ENCODE results near the gene FBXO31.
"Not testable (repeated sequence)": the region's sequence is repeated elsewhere in the genome, so short reads cannot be mapped to it uniquely, and the experiment has no call there.

FBXO31 gene

GRCh38 chr16:87342978-87343752 lies 40.4 kb downstream of the FBXO31 start:
- DNase-seq (ENCODE audit: low spot score): no peak

- no peak for DNase-seq (ENCODE audit: low spot score)
These were observed 41.1 kb downstream of the FBXO31 start for GRCh38 chr16:87342504-87342903.

- no peak for DNase-seq (ENCODE audit: low spot score)
These were observed 43.4 kb downstream of the FBXO31 start for GRCh38 chr16:87340198-87340597.

- not testable (repeated sequence) for DNase-seq (ENCODE audit: low spot score)
These were observed 43.9 kb downstream of the FBXO31 start for GRCh38 chr16:87339724-87340105.

- DNase-seq (ENCODE audit: low spot score): no peak
These were observed 44.4 kb downstream of the FBXO31 start for GRCh38 chr16:87339086-87339723.

- DNase-seq (ENCODE audit: low spot score): no peak
These were observed 45.3 kb downstream of the FBXO31 start for GRCh38 chr16:87338155-87338765.

GRCh38 chr16:87337262-87337771 lies 46.3 kb downstream of the FBXO31 start:
- no peak for DNase-seq (ENCODE audit: low spot score)

- no peak for DNase-seq (ENCODE audit: low spot score)
These were observed 46.9 kb downstream of the FBXO31 start for GRCh38 chr16:87336434-87337240.

- DNase-seq (ENCODE audit: low spot score): no peak
These were observed 47.7 kb downstream of the FBXO31 start for GRCh38 chr16:87335625-87336433.

- DNase-seq (ENCODE audit: low spot score): no peak
These were observed 48.6 kb downstream of the FBXO31 start for GRCh38 chr16:87334651-87335624.

- no peak for DNase-seq (ENCODE audit: low spot score)
These were observed 49.8 kb downstream of the FBXO31 start for GRCh38 chr16:87333581-87334331.

GRCh38 chr16:87333101-87333500 lies 50.5 kb downstream of the FBXO31 start:
- DNase-seq (ENCODE audit: low spot score): peak; percentile 58

GRCh38 chr16:87332150-87332549 lies 51.4 kb downstream of the FBXO31 start:
- DNase-seq (ENCODE audit: low spot score): no peak

- DNase-seq (ENCODE audit: low spot score): no peak
These were observed 52.3 kb downstream of the FBXO31 start for GRCh38 chr16:87331241-87331801.

- no peak for DNase-seq (ENCODE audit: low spot score)
These were observed 52.9 kb downstream of the FBXO31 start for GRCh38 chr16:87330646-87331045.

GRCh38 chr16:87330257-87330624 lies 53.3 kb downstream of the FBXO31 start:
- DNase-seq (ENCODE audit: low spot score): no peak

- DNase-seq (ENCODE audit: low spot score): no peak
These were observed 53.9 kb downstream of the FBXO31 start for GRCh38 chr16:87329436-87330256.

- DNase-seq (ENCODE audit: low spot score): no peak
These were observed 54.7 kb downstream of the FBXO31 start for GRCh38 chr16:87328846-87329245.
